HepG2 (cell line): ENCODE data around the gene JAGN1. TPM values are rescaled to one million over a fixed set of nuclear protein-coding genes. Genes with fewer than 3 reads are reported as not detected.

Source experiments
- ARHGAP35 ChIP-seq: sonication (generic); formaldehyde crosslinking; IDR thresholded peaks from 2 replicates; pipeline ENCODE4 v1.9.0; 2022; ENCODE audit warnings: mild to moderate bottlenecking, inconsistent platforms, moderate library complexity, missing genetic modification reagents, borderline replicate concordance
- ATF4 ChIP-seq, 2 experiments: fragments of 450-650 bp in 1 of 2; sonication (generic) in 1 of 2; formaldehyde crosslinking; IDR thresholded peaks; 2 replicates each; pipeline versions ENCODE4 v1.5.0 to v1.8.0; 2020 to 2022; ENCODE audit warnings: mild to moderate bottlenecking in 1 of 2, missing genetic modification reagents in 1 of 2
- ATRX ChIP-seq: sonication (generic); formaldehyde crosslinking; IDR thresholded peaks from 2 replicates; pipeline ENCODE4 v1.4.0; 2020; ENCODE audit warnings: missing genetic modification reagents, borderline replicate concordance
- BCL6 ChIP-seq: IDR thresholded peaks from 2 replicates; pipeline ENCODE4 v1.6.1; 2016; ENCODE audit warnings: missing genetic modification reagents, missing compliant biosample characterization
- E2F2 ChIP-seq: sonication (generic); formaldehyde crosslinking; IDR thresholded peaks from 2 replicates; pipeline ENCODE4 v1.4.0; 2020; ENCODE audit warnings: missing genetic modification reagents, borderline replicate concordance
- HBP1 ChIP-seq: IDR thresholded peaks from 2 replicates; pipeline ENCODE4 v1.6.1; 2016; ENCODE audit warnings: low read depth, control low read depth
- IRF1 ChIP-seq: sonication (generic); formaldehyde crosslinking; IDR thresholded peaks from 2 replicates; pipeline ENCODE4 v1.4.0; 2020; ENCODE audit warnings: low read depth, mild to moderate bottlenecking, missing genetic modification reagents
- RAD21 ChIP-seq: fragments of 450-650 bp; formaldehyde crosslinking; IDR thresholded peaks from 2 replicates; pipeline ENCODE4 v1.5.0; 2020; ENCODE audit warnings: mild to moderate bottlenecking
- SMAD9 ChIP-seq: sonication (generic); formaldehyde crosslinking; IDR thresholded peaks from 2 replicates; pipeline ENCODE4 v1.5.1; 2020; ENCODE audit warnings: mild to moderate bottlenecking, missing genetic modification reagents
- SMYD3 ChIP-seq: sonication (generic); formaldehyde crosslinking; IDR thresholded peaks from 2 replicates; pipeline ENCODE4 v1.8.1; 2023; ENCODE audit warnings: mild to moderate bottlenecking, missing genetic modification reagents
- TMF1 ChIP-seq: sonication (generic); formaldehyde crosslinking; IDR thresholded peaks from 2 replicates; pipeline ENCODE4 v1.8.1; 2022; ENCODE audit warnings: low read depth, missing genetic modification reagents
- ZBTB1 ChIP-seq: sonication (generic); formaldehyde crosslinking; IDR thresholded peaks from 2 replicates; pipeline ENCODE4 v1.4.0; 2020; ENCODE audit warnings: missing genetic modification reagents, borderline replicate concordance
- ZMAT3 ChIP-seq: sonication (generic); formaldehyde crosslinking; conservative IDR thresholded peaks from 2 replicates; pipeline ENCODE4 v1.7.0; 2021; ENCODE audit warnings: missing genetic modification reagents
- ZNF414 ChIP-seq: sonication (generic); formaldehyde crosslinking; IDR thresholded peaks from 2 replicates; pipeline ENCODE4 v1.5.0; 2020; ENCODE audit warnings: missing genetic modification reagents
- ZNF546 ChIP-seq: sonication (generic); formaldehyde crosslinking; conservative IDR thresholded peaks from 2 replicates; pipeline ENCODE4 v1.8.1; 2023; ENCODE audit warnings: mild to moderate bottlenecking, missing genetic modification reagents
- ZNF598 ChIP-seq: sonication (generic); formaldehyde crosslinking; IDR thresholded peaks from 2 replicates; pipeline ENCODE4 v1.5.1; 2020; ENCODE audit warnings: mild to moderate bottlenecking, missing genetic modification reagents, borderline replicate concordance
- ZNF782 ChIP-seq: sonication (generic); formaldehyde crosslinking; IDR thresholded peaks from 2 replicates; pipeline ENCODE4 v1.4.0; 2020; ENCODE audit warnings: missing genetic modification reagents, mild to moderate bottlenecking, borderline replicate concordance
- ZNF883 ChIP-seq: sonication (generic); formaldehyde crosslinking; IDR thresholded peaks from 2 replicates; pipeline ENCODE4 v1.5.1; 2020; ENCODE audit warnings: mild to moderate bottlenecking, missing genetic modification reagents; ENCODE audit errors: not compliant biosample characterization
- ZSCAN21 ChIP-seq: sonication (generic); formaldehyde crosslinking; IDR thresholded peaks from 2 replicates; pipeline ENCODE4 v1.8.0; 2022; ENCODE audit warnings: mild to moderate bottlenecking, missing genetic modification reagents, moderate library complexity, borderline replicate concordance
- polyA plus RNA-seq, 8 experiments: library from polyadenylated mRNA; depleted of rRNA in 3 of 8; stranded (reverse) in 7 of 8; unstranded in 1 of 8; fragments of >200 nt; fragmentation: Illumina TruSeq in 4 of 8; extraction: Trizol in 4 of 8; gene quantifications; 2 replicates each; pipeline versions ENCODE4 v1.2.1 to v1.2.3, GENCODE V29; 2011 to 2016; ENCODE audit warnings: low read depth in 4 of 8, missing spikeins in 1 of 8, mixed read lengths in 1 of 8; ENCODE audit not compliant: insufficient read depth in 1 of 8
- total RNA-seq, 5 experiments: library from RNA; depleted of rRNA; stranded (reverse); fragments of >200 nt; fragmentation: Illumina TruSeq; extraction: Trizol; gene quantifications; 2 replicates each; pipeline ENCODE4 v1.2.3, GENCODE V29; 2016; ENCODE audit warnings: low read depth in 1 of 5

The JAGN1 gene
- total and polyA plus RNA-seq, 2 of the 13 experiments (the other 11 are each of a cell fraction or from before 2014, with no cell fraction given): 49.9 to 50.9 TPM

GRCh38 chr3:9890249-9891071, at the start of gene JAGN1 (continued):
- TF ChIP-seq HBP1 (CRISPR knock-in tag) (peak; percentile 64; the same call in 1 of the 2 replicates), ATRX (no peak), TMF1 (CRISPR knock-in tag) (no peak), BCL6 (CRISPR knock-in tag) (peak; percentile 10; the same call in 1 of the 2 replicates), IRF1 (CRISPR knock-in tag) (0 out of 2 replicates have a peak, but pooled peaks have one; percentile 64), ATF4 (CRISPR knock-in tag; IDR thresholded peaks at IDR 0.05) (no peak), ZNF598 (CRISPR knock-in tag) (peak; percentile 80; the same call in 1 of the 2 replicates), ZSCAN21 (CRISPR knock-in tag) (peak; percentile 94), ZMAT3 (CRISPR knock-in tag) (peak; percentile 84), SMYD3 (no peak), ZBTB1 (0 out of 2 replicates have a peak, but pooled peaks have one; percentile 56), ZNF546 (CRISPR knock-in tag) (no peak), RAD21 (CRISPR knock-in tag) (peak; percentile 71), ARHGAP35 (CRISPR knock-in tag) (peak; percentile 68; the same call in 1 of the 2 replicates), E2F2 (CRISPR knock-in tag) (0 out of 2 replicates have a peak, but pooled peaks have one; percentile 41), ZNF883 (CRISPR knock-in tag) (peak; percentile 89), ZNF414 (CRISPR knock-in tag) (peak; percentile 84; the same call in 1 of the 2 replicates), ZNF782 (CRISPR knock-in tag) (peak; percentile 74; the same call in 1 of the 2 replicates), SMAD9 (CRISPR knock-in tag) (no peak)
